ENCODE data around the gene FBXL17.

Gene FBXL17

GRCh38 chr5:108111736-108112135 is 270.2 kb downstream of the FBXL17 start:
- Histone ChIP-seq H3K27ac (ENCODE audit: low read depth, low read length) (no peak overlapping the region), H3K36me3 (ENCODE audit: insufficient read depth, low read length) (no peaks in the 10 kb centered on the region), H3K27me3 (ENCODE audit: control insufficient read depth in 1 of 2, insufficient read depth in 2 of 2, low read length in 2 of 2) (no peaks in the 10 kb centered on the region), H3K9ac (ENCODE audit: low read length) (no peak overlapping the region), H3K9me3 (ENCODE audit: low read length) (no peaks in the 10 kb centered on the region), H3K4me3 (ENCODE audit: low read depth in 1 of 2, low read length in 2 of 2) (no peak overlapping the region), H3K4me1 (ENCODE audit: insufficient read depth, low read length) (no peaks in the 10 kb centered on the region)

GRCh38 chr5:108109059-108109458 is 272.8 kb downstream of the FBXL17 start:
- H3K9me3 ChIP-seq (ENCODE audit: low read length) = no peaks in the 10 kb centered on the region
- H3K27ac ChIP-seq (ENCODE audit: low read depth, low read length) = no peak overlapping the region
- no peak overlapping the region for H3K9ac ChIP-seq (ENCODE audit: low read length)
- no peaks in the 10 kb centered on the region for H3K27me3 ChIP-seq (ENCODE audit: control insufficient read depth in 1 of 2, insufficient read depth in 2 of 2, low read length in 2 of 2)
- H3K4me1 ChIP-seq (ENCODE audit: insufficient read depth, low read length) = no peaks in the 10 kb centered on the region
- no peak overlapping the region for H3K4me3 ChIP-seq (ENCODE audit: low read depth in 1 of 2, low read length in 2 of 2)
- H3K36me3 ChIP-seq (ENCODE audit: insufficient read depth, low read length) = no peaks in the 10 kb centered on the region

DNA sequence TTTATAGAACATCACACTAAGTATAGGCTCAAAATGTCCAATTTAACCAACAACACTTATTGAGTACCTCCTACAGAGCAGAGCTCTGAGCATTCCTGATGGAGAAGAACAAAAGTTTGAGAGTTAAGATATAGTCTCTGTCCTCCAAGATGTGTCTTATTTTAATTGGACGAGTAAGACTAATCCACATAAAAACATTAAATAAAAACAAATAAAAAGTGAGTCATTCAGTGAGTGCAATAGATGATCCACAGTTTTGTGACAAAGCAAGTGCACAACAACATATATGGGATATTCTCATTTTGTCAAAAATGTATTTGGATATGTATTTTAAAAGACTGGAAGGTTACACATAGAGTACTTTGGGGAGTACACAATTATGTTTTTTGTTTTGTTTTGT is 277.4 kb downstream of the FBXL17 start:
- no peaks in the 10 kb centered on the region for H3K9me3 ChIP-seq (ENCODE audit: low read length)
- no peaks in the 10 kb centered on the region for H3K27me3 ChIP-seq (ENCODE audit: control insufficient read depth in 1 of 2, insufficient read depth in 2 of 2, low read length in 2 of 2)
- H3K9ac ChIP-seq (ENCODE audit: low read length) = no peak overlapping the region
- no peaks in the 10 kb centered on the region for H3K36me3 ChIP-seq (ENCODE audit: insufficient read depth, low read length)
- no peak overlapping the region for H3K4me3 ChIP-seq (ENCODE audit: low read depth in 1 of 2, low read length in 2 of 2)
- peaks cover 11% of the 10 kb centered on the region for H3K4me1 ChIP-seq (ENCODE audit: insufficient read depth, low read length)
- H3K27ac ChIP-seq (ENCODE audit: low read depth, low read length) = no peak overlapping the region

GRCh38 chr5:108102463-108102862 is 279.4 kb downstream of the FBXL17 start:
- no peak overlapping the region for H3K4me3 ChIP-seq (ENCODE audit: low read depth in 1 of 2, low read length in 2 of 2)
- peaks cover 11% of the 10 kb centered on the region for H3K4me1 ChIP-seq (ENCODE audit: insufficient read depth, low read length)
- no peaks in the 10 kb centered on the region for H3K36me3 ChIP-seq (ENCODE audit: insufficient read depth, low read length)
- H3K27me3 ChIP-seq (ENCODE audit: control insufficient read depth in 1 of 2, insufficient read depth in 2 of 2, low read length in 2 of 2) = no peaks in the 10 kb centered on the region
- H3K9me3 ChIP-seq (ENCODE audit: low read length) = no peaks in the 10 kb centered on the region
- H3K27ac ChIP-seq (ENCODE audit: low read depth, low read length) = no peak overlapping the region
- no peak overlapping the region for H3K9ac ChIP-seq (ENCODE audit: low read length)

DNA sequence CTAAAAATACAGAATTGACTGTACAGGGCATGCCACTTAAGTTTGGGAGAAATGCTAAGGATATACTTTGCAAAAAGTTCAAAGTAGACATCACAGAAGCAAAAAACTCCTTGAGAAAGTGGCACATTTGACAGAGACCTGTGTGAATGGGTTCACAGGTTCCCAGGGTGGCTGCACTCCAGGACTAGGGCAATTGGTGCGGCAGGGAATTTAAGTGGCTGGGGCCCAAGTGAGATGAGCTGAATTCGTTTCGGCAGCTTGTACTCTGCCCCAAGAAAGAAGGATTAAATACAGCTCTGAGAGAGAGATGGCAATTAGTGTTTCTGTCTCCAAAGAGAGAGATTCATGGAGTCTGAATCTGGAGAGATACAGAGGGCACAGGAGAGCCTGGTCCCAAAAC is 280.1 kb downstream of the FBXL17 start:
- H3K27ac ChIP-seq (ENCODE audit: low read depth, low read length) = no peak overlapping the region
- no peaks in the 10 kb centered on the region for H3K27me3 ChIP-seq (ENCODE audit: control insufficient read depth in 1 of 2, insufficient read depth in 2 of 2, low read length in 2 of 2)
- no peaks in the 10 kb centered on the region for H3K36me3 ChIP-seq (ENCODE audit: insufficient read depth, low read length)
- no peak overlapping the region for H3K9ac ChIP-seq (ENCODE audit: low read length)
- H3K4me1 ChIP-seq (ENCODE audit: insufficient read depth, low read length) = peaks cover 11% of the 10 kb centered on the region
- no peaks in the 10 kb centered on the region for H3K9me3 ChIP-seq (ENCODE audit: low read length)
- H3K4me3 ChIP-seq (ENCODE audit: low read depth in 1 of 2, low read length in 2 of 2) = no peak overlapping the region

DNA sequence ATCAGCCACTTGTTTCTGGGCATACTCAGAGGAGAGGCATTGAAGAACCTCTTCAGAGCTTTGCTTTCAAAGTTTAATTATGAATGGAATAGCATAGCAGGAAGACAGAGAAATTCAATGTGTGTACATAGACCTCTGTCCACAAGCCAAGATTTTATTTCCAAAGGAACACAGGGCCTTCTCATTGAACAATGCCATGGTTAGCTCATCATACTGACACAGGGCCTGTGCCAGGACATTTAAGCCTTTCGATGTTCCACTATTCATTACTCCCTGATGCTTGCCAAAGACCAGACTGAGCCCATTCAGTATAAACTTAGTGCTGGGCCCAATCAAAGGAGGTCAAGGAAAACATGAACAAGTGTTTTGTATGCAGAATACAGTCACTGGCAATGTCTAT is 280.8 kb downstream of the FBXL17 start:
- Histone ChIP-seq H3K9me3 (ENCODE audit: low read length) (no peaks in the 10 kb centered on the region), H3K4me1 (ENCODE audit: insufficient read depth, low read length) (peaks cover 11% of the 10 kb centered on the region), H3K27ac (ENCODE audit: low read depth, low read length) (no peak overlapping the region), H3K36me3 (ENCODE audit: insufficient read depth, low read length) (no peaks in the 10 kb centered on the region), H3K27me3 (ENCODE audit: control insufficient read depth in 1 of 2, insufficient read depth in 2 of 2, low read length in 2 of 2) (no peaks in the 10 kb centered on the region), H3K4me3 (ENCODE audit: low read depth in 1 of 2, low read length in 2 of 2) (no peak overlapping the region), H3K9ac (ENCODE audit: low read length) (no peak overlapping the region)

DNA sequence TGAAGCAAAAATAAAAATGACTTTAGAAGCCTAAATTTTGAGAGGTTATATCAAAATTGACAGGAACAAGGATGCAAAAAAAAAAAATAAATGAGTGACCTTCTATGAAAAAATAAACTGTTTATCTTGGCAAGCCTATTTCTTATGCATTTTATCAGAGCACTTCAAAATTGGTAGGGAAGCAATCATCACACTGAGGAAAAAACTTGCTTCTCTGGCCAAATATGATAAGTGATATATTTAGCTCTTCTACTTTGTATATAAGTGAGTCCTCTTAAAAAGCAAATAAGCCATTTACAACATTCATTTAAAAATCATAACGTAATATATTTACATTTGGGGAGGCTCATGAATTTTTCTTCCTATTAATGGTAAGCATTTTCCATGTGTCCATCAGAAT is 287.1 kb downstream of the FBXL17 start:
- Histone ChIP-seq H3K36me3 (ENCODE audit: insufficient read depth, low read length) (no peaks in the 10 kb centered on the region), H3K9ac (ENCODE audit: low read length) (no peak overlapping the region), H3K9me3 (ENCODE audit: low read length) (no peaks in the 10 kb centered on the region)

GRCh38 chr5:108093186-108093585 is 288.7 kb downstream of the FBXL17 start:
- Histone ChIP-seq H3K27me3 (ENCODE audit: control insufficient read depth in 1 of 2, insufficient read depth in 2 of 2, low read length in 2 of 2) (no peaks in the 10 kb centered on the region), H3K9me3 (ENCODE audit: low read length) (no peaks in the 10 kb centered on the region), H3K4me1 (ENCODE audit: insufficient read depth, low read length) (no peaks in the 10 kb centered on the region), H3K4me3 (ENCODE audit: low read depth in 1 of 2, low read length in 2 of 2) (no peak overlapping the region), H3K27ac (ENCODE audit: low read depth, low read length) (no peak overlapping the region), H3K36me3 (ENCODE audit: insufficient read depth, low read length) (no peaks in the 10 kb centered on the region), H3K9ac (ENCODE audit: low read length) (no peak overlapping the region)

More for the DNA sequence above, 287.1 kb downstream of the FBXL17 start:
- H3K27ac ChIP-seq (ENCODE audit: low read depth, low read length) = no peak overlapping the region
- no peak overlapping the region for H3K4me3 ChIP-seq (ENCODE audit: low read depth in 1 of 2, low read length in 2 of 2)
- H3K27me3 ChIP-seq (ENCODE audit: control insufficient read depth in 1 of 2, insufficient read depth in 2 of 2, low read length in 2 of 2) = no peaks in the 10 kb centered on the region
- no peaks in the 10 kb centered on the region for H3K4me1 ChIP-seq (ENCODE audit: insufficient read depth, low read length)

DNA sequence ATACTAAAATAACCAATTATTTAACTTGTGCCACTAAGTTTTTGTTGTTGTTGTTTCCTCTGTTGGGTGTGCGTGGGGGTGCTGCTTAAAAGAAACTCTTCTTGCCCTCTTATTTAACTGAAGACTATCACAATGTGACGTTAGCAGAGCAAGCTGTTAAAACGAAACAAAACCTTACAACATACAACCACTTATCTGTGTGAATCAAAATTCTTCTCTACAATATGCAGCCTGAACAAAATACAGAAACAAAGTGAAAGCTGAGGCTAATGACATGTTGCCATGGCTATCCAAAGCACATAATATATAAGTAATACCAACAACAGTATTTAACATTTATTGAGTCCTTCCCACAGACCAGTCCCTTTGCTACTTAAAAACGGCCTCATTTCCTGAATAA is 291.0 kb downstream of the FBXL17 start:
- Histone ChIP-seq H3K9ac (ENCODE audit: low read length) (no peak overlapping the region), H3K4me3 (ENCODE audit: low read depth in 1 of 2, low read length in 2 of 2) (no peak overlapping the region), H3K36me3 (ENCODE audit: insufficient read depth, low read length) (no peaks in the 10 kb centered on the region), H3K4me1 (ENCODE audit: insufficient read depth, low read length) (no peaks in the 10 kb centered on the region), H3K27me3 (ENCODE audit: control insufficient read depth in 1 of 2, insufficient read depth in 2 of 2, low read length in 2 of 2) (no peaks in the 10 kb centered on the region), H3K27ac (ENCODE audit: low read depth, low read length) (no peak overlapping the region), H3K9me3 (ENCODE audit: low read length) (no peaks in the 10 kb centered on the region)

- H3K4me3 ChIP-seq (ENCODE audit: low read depth in 1 of 2, low read length in 2 of 2) = no peak overlapping the region
- no peak overlapping the region for H3K9ac ChIP-seq (ENCODE audit: low read length)
- H3K27me3 ChIP-seq (ENCODE audit: control insufficient read depth in 1 of 2, insufficient read depth in 2 of 2, low read length in 2 of 2) = no peaks in the 10 kb centered on the region
- no peak overlapping the region for H3K27ac ChIP-seq (ENCODE audit: low read depth, low read length)
- H3K36me3 ChIP-seq (ENCODE audit: insufficient read depth, low read length) = no peaks in the 10 kb centered on the region
- H3K9me3 ChIP-seq (ENCODE audit: low read length) = no peaks in the 10 kb centered on the region
- no peaks in the 10 kb centered on the region for H3K4me1 ChIP-seq (ENCODE audit: insufficient read depth, low read length)
Observed at GRCh38 chr5:108084105-108084504, 297.8 kb downstream of the FBXL17 start.

GRCh38 chr5:108083232-108083631 is 298.7 kb downstream of the FBXL17 start:
- no peaks in the 10 kb centered on the region for H3K4me1 ChIP-seq (ENCODE audit: insufficient read depth, low read length)
- no peak overlapping the region for H3K27ac ChIP-seq (ENCODE audit: low read depth, low read length)

GRCh38 chr5:108081707-108082106 is 300.2 kb downstream of the FBXL17 start:
- Histone ChIP-seq H3K36me3 (ENCODE audit: insufficient read depth, low read length) (no peaks in the 10 kb centered on the region), H3K4me3 (ENCODE audit: low read depth in 1 of 2, low read length in 2 of 2) (no peak overlapping the region), H3K27ac (ENCODE audit: low read depth, low read length) (no peak overlapping the region), H3K27me3 (ENCODE audit: control insufficient read depth in 1 of 2, insufficient read depth in 2 of 2, low read length in 2 of 2) (no peaks in the 10 kb centered on the region), H3K9me3 (ENCODE audit: low read length) (no peaks in the 10 kb centered on the region), H3K9ac (ENCODE audit: low read length) (no peak overlapping the region), H3K4me1 (ENCODE audit: insufficient read depth, low read length) (no peaks in the 10 kb centered on the region)

More at GRCh38 chr5:108083232-108083631, 298.7 kb downstream of the FBXL17 start:
- H3K27me3 ChIP-seq (ENCODE audit: control insufficient read depth in 1 of 2, insufficient read depth in 2 of 2, low read length in 2 of 2) = no peaks in the 10 kb centered on the region
- no peak overlapping the region for H3K4me3 ChIP-seq (ENCODE audit: low read depth in 1 of 2, low read length in 2 of 2)
- no peaks in the 10 kb centered on the region for H3K36me3 ChIP-seq (ENCODE audit: insufficient read depth, low read length)
- H3K9me3 ChIP-seq (ENCODE audit: low read length) = no peaks in the 10 kb centered on the region
- no peak overlapping the region for H3K9ac ChIP-seq (ENCODE audit: low read length)

All from muscle layer of colon (tissue), 2 donors.